CD4-positive, CD25-positive, alpha-beta regulatory T cell (primary cell): ENCODE data around the gene CD14. TPM values are rescaled to one million over a fixed set of nuclear protein-coding genes. Genes with fewer than 3 reads are reported as not detected.

Experiments
- ATAC-seq, 2 donors: fragments of 150-1000 bp; cut with Tn5 transposase; one replicate each; pipeline ENCODE4 v1.10.0; 2021; ENCODE audit warnings: low read depth in 2 of 2, moderate number of reproducible peaks in 2 of 2, moderate library complexity in 1 of 2
- DNase-seq, 3 donors: peaks; one replicate each; pipeline versions ENCODE4 v3.0.0 to v3.0.0-alpha.2; 2012 to 2022; ENCODE audit warnings: mixed read lengths in 1 of 3
- H3K27ac ChIP-seq: one replicate; pipeline ENCODE4 v1.7.0; 2013; ENCODE audit warnings: mild to moderate bottlenecking, low read length; ENCODE audit not compliant: insufficient read depth, poor library complexity, severe bottlenecking
- H3K27me3 ChIP-seq: one replicate; pipeline ENCODE4 v1.7.0; 2013; ENCODE audit warnings: low read length; ENCODE audit not compliant: control insufficient read depth, insufficient read depth
- H3K36me3 ChIP-seq: one replicate; pipeline ENCODE4 v1.7.0; 2013; ENCODE audit warnings: mild to moderate bottlenecking, low read length, moderate library complexity; ENCODE audit not compliant: control insufficient read depth, insufficient read depth
- H3K4me1 ChIP-seq: 2 replicates; pipeline ENCODE4 v1.7.0; 2013; ENCODE audit warnings: mild to moderate bottlenecking, low read length; ENCODE audit not compliant: insufficient read depth, control insufficient read depth, poor library complexity, severe bottlenecking
- H3K4me3 ChIP-seq: one replicate; pipeline ENCODE4 v1.7.0; 2013; ENCODE audit warnings: low read depth, mild to moderate bottlenecking, low read length, moderate library complexity
- H3K9me3 ChIP-seq, 2 experiments: 1 replicate in 1 of 2; 2 replicates in 1 of 2; pipeline ENCODE4 v1.7.0; 2013; ENCODE audit warnings: low read length in 2 of 2, mild to moderate bottlenecking in 1 of 2, moderate library complexity in 1 of 2; ENCODE audit not compliant: control insufficient read depth in 2 of 2
- H3K27ac Mint-ChIP-seq, 3 donors: one replicate each; pipeline ENCODE4 v1.8.0; 2020 to 2022; ENCODE audit warnings: mild to moderate bottlenecking in 3 of 3, mixed read lengths in 3 of 3, moderate library complexity in 2 of 3
- H3K27me3 Mint-ChIP-seq: one replicate; pipeline ENCODE4 v1.8.0; 2022; ENCODE audit warnings: mild to moderate bottlenecking, mixed read lengths
- H3K36me3 Mint-ChIP-seq: one replicate; pipeline ENCODE4 v1.8.0; 2020; ENCODE audit warnings: mixed read lengths
- H3K4me1 Mint-ChIP-seq, 4 donors: one replicate each; pipeline ENCODE4 v1.8.0; 2020 to 2022; ENCODE audit warnings: mixed read lengths in 4 of 4, mild to moderate bottlenecking in 1 of 4
- H3K4me3 Mint-ChIP-seq, 4 donors: one replicate each; pipeline ENCODE4 v1.8.0; 2020 to 2022; ENCODE audit warnings: mild to moderate bottlenecking in 4 of 4, mixed read lengths in 4 of 4, moderate library complexity in 3 of 4
- H3K9me3 Mint-ChIP-seq, 7 donors: one replicate each; pipeline ENCODE4 v1.8.0; 2020 to 2022; ENCODE audit warnings: mixed read lengths in 7 of 7, mild to moderate bottlenecking in 3 of 7, moderate library complexity in 2 of 7
- polyA plus RNA-seq, 4 donors: library from polyadenylated mRNA; unstranded; fragments of 300-500 nt; fragmentation: Illumina TruSeq; gene quantifications; one replicate each; pipeline ENCODE4 v1.2.3, GENCODE V29; 2021
- total RNA-seq: library from RNA; stranded (reverse); gene quantifications from one replicate; pipeline ENCODE4 v1.2.3, GENCODE V29; 2022

CD14 gene
- total RNA-seq (not detected), polyA plus RNA-seq (1 to 10 TPM; 1.3 to 2.6 (median 2.1) TPM)

DNA sequence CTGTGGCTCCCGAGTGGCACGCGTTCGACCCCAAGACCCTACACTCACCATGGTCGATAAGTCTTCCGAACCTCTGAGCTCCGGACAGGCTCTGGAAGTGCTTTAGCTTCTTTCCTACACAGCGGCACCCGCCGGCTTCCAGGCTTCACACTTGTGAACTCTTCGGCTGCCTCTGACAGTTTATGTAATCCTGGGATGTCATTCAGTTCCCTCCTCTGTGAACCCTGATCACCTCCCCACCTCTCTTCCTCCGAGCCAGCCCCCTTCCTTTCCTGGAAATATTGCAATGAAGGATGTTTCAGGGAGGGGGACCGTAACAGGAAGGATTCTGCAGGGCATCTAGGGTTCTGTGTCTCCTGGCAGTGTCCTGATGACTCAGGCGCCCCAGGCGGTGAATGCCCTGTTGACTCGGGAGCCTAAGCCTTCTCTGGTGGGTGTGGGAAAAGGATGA, at the start of gene CD14:
TSS of gene CD14 (minus strand) at position 155 of the 451 bp plus-strand sequence. CDS start at position 51, 104 bp downstream.
- Histone ChIP-seq H3K4me3 (peak within 1 kb of the TSS; percentile 74), H3K4me1 (peaks cover 20% of the 10 kb centered on the region), H3K27me3 (peaks cover 10% of the 10 kb centered on the region), H3K9me3 (no peaks in the 10 kb centered on the region), H3K27ac (no peak within 1 kb of the TSS), H3K36me3 (no peaks in the 10 kb centered on the region)
- peaks cover 0 to 4% (median 0%) of the 10 kb centered on the region in 7 donors for H3K9me3 Mint-ChIP-seq
- H3K4me1 Mint-ChIP-seq = peaks cover 6 to 28% (median 19%) of the 10 kb centered on the region in 4 donors
- H3K27me3 Mint-ChIP-seq = peaks cover 29% of the 10 kb centered on the region
- ATAC-seq (peak; percentile 7 to 9), DNase-seq (no peak)
- peak within 1 kb of the TSS; percentile 64 to 83 (median 75) for H3K27ac Mint-ChIP-seq
- H3K36me3 Mint-ChIP-seq = no peaks in the 10 kb centered on the region
- H3K4me3 Mint-ChIP-seq = peak within 1 kb of the TSS; percentile 82 to 93 (median 90)

DNA sequence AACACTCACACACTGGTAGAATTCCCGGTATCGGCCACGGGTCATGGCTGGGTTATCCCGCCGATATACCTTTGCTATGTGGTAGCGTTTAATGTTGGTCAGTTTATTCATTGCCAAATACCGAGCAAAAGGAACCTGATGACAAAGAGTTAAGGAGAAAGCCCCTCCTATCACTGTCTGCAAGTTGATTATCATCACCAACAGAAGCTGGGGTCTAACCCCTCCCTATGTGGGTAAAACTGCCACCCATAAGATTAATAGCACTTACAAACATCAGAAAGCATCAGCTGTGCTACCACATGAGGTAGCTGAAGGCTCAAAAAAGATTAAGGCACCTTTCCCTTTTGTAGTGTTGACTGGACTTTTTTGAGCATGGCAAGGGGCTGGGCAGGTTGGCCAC, 46.0 kb upstream of the CD14 start:
- Mint-ChIP-seq H3K4me1 (no peaks in the 10 kb centered on the region), H3K36me3 (peaks cover 42% of the 10 kb centered on the region), H3K4me3 (no peak overlapping the region), H3K9me3 (no peaks in the 10 kb centered on the region), H3K27me3 (no peaks in the 10 kb centered on the region), H3K27ac (no peak overlapping the region)
- Histone ChIP-seq H3K36me3 (peaks cover 71% of the 10 kb centered on the region), H3K4me1 (no peaks in the 10 kb centered on the region), H3K27me3 (no peaks in the 10 kb centered on the region), H3K27ac (no peak overlapping the region), H3K4me3 (no peak overlapping the region), H3K9me3 (no peaks in the 10 kb centered on the region)
- DNase-seq = no peak
- no peak for ATAC-seq

DNA sequence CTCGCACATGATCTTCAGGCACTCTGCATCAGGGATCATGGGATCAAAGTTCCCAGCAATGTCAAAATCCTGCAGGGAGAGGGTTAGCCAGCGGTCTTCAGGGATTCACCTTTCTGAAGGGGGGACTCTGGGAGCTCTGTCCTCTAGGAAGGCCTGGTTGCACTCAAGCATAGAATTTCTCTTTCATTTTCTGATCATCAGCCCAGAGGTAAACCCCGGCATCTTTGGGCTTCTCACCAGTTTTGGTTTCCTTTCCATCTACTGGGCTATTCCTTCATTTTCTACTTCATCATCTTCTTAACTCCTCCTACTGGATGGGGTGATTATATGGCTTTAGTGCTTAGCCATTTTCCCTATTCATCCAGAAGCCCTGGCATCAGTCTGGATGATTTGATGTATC, 45.0 kb upstream of the CD14 start:
- H3K4me1 ChIP-seq = no peaks in the 10 kb centered on the region
- peaks cover 73% of the 10 kb centered on the region for H3K36me3 ChIP-seq
- no peaks in the 10 kb centered on the region for H3K9me3 ChIP-seq
- Mint-ChIP-seq H3K4me3 (no peak overlapping the region), H3K9me3 (no peaks in the 10 kb centered on the region), H3K36me3 (peaks cover 38% of the 10 kb centered on the region), H3K27me3 (no peaks in the 10 kb centered on the region), H3K27ac (no peak overlapping the region), H3K4me1 (no peaks in the 10 kb centered on the region)
- ATAC-seq (no peak), DNase-seq (no peak)
- H3K27me3 ChIP-seq = no peaks in the 10 kb centered on the region
- no peak overlapping the region for H3K27ac ChIP-seq
- no peak overlapping the region for H3K4me3 ChIP-seq

DNA sequence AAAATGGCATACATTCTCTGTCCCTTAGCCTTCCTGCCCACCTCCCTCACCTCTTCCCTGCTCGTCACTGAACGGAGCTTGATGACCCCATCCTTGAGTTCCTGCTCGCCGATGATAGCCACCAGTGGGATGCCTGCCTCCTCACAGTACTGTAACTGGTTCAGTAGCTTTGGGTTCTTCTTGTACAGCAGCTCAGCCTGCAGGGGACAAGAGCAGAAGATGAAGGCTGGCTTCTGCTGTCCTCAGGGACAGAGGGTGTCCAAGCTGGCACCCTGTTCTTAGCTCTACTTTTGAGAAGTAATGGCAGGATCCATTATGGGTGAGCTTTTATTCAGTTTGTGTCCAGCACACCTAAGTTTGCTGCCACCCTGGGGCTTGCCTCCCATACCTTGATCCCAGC, 41.7 kb upstream of the CD14 start:
- ATAC-seq (no peak), DNase-seq (no peak)
- Mint-ChIP-seq H3K36me3 (peaks cover 30% of the 10 kb centered on the region), H3K27me3 (no peaks in the 10 kb centered on the region), H3K27ac (peak overlapping the region in 1 of 3 donors; percentile 38), H3K4me1 (no peaks in the 10 kb centered on the region), H3K4me3 (no peak overlapping the region), H3K9me3 (no peaks in the 10 kb centered on the region)
- Histone ChIP-seq H3K36me3 (peaks cover 70% of the 10 kb centered on the region), H3K4me3 (no peak overlapping the region), H3K27ac (no peak overlapping the region), H3K4me1 (no peaks in the 10 kb centered on the region), H3K9me3 (no peaks in the 10 kb centered on the region), H3K27me3 (no peaks in the 10 kb centered on the region)

DNA sequence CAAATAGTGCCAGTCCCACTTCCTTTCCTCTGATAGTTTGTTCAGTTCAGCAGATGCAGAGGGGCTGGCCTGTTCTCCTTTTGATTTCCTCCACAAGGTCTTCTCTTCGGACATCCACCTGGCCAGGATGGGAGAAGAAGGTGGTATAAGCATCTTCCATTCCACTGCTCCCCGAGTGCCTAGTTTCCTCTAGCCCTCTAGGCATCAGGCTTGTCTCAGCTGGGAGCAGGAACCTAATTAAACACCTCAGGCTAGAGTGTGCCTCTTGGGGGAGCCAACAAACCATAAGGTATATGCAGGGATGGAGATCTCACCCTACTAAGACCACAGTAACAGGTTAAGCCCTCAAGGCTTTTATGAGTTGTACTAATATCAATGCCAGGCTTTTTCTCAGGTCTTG, 41.2 kb upstream of the CD14 start:
- no peaks in the 10 kb centered on the region for H3K9me3 Mint-ChIP-seq
- H3K27me3 ChIP-seq = no peaks in the 10 kb centered on the region
- H3K4me3 ChIP-seq = no peak overlapping the region
- no peaks in the 10 kb centered on the region for H3K4me1 ChIP-seq
- no peaks in the 10 kb centered on the region for H3K9me3 ChIP-seq
- no peak for ATAC-seq
- no peak overlapping the region for H3K27ac ChIP-seq
- peak overlapping the region in 1 of 3 donors; percentile 38 for H3K27ac Mint-ChIP-seq
- peak overlapping the region in 1 of 4 donors; percentile 54 for H3K4me3 Mint-ChIP-seq
- H3K36me3 Mint-ChIP-seq = peaks cover 34% of the 10 kb centered on the region
- no peaks in the 10 kb centered on the region for H3K4me1 Mint-ChIP-seq
- no peak for DNase-seq
- peaks cover 70% of the 10 kb centered on the region for H3K36me3 ChIP-seq
- H3K27me3 Mint-ChIP-seq = no peaks in the 10 kb centered on the region

DNA sequence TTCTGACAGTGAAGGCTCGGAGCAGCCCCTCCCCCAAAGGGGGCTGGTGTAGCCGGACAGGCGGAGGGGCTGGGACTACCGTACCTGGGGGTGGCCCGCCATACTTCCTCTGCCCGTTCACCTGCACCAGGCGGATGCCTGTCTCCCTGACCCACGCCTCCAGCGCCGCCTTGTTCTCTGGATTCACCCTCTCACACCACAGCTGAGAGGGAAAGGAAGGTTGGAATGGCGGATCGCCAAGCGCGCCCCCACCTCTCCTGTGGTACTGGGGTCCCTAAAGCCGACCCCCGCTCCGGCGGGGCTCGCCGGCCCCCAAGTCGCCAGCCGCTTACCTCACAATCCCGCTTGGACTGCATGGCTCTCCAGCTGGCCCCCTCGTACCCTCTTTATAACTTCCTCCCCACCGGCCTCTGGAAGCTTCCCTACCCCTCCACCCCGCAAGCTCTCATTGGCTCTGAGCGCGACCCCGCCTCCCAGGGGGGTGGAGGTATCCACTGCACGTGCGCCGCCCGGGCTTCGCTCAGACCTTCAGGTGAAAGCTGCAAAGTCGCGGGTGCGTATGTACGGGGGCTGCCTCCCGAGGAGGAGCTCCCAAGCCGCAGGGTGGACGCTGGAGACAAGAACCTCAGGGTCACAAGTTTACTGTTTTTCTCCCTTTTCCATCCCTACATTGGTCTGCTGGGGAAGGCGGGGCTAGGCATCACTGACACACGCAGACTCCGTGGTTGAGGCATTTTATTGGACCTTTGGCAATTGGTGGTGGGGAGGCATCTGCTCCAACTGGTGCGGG, 40.4 kb upstream of the CD14 start, which contains the start of gene DND1:
TSS of gene DND1 (minus strand) at position 390 of the 790 bp plus-strand sequence. CDS start at position 356, 34 bp downstream.
- Histone ChIP-seq H3K27me3 (no peaks in the 10 kb centered on the region), H3K4me3 (no peak within 1 kb of the TSS), H3K9me3 (no peaks in the 10 kb centered on the region), H3K4me1 (no peaks in the 10 kb centered on the region), H3K36me3 (peaks cover 73% of the 10 kb centered on the region), H3K27ac (no peak within 1 kb of the TSS)
- peak within 1 kb of the TSS in 1 of 4 donors; percentile 54 for H3K4me3 Mint-ChIP-seq
- H3K4me1 Mint-ChIP-seq = peaks cover 0 to 5% (median 0%) of the 10 kb centered on the region in 4 donors
- peaks cover 35% of the 10 kb centered on the region for H3K36me3 Mint-ChIP-seq
- DNase-seq (no peak), ATAC-seq (no peak)
- H3K9me3 Mint-ChIP-seq = no peaks in the 10 kb centered on the region
- peak within 1 kb of the TSS in 1 of 3 donors; percentile 38 for H3K27ac Mint-ChIP-seq
- H3K27me3 Mint-ChIP-seq = no peaks in the 10 kb centered on the region

DNA sequence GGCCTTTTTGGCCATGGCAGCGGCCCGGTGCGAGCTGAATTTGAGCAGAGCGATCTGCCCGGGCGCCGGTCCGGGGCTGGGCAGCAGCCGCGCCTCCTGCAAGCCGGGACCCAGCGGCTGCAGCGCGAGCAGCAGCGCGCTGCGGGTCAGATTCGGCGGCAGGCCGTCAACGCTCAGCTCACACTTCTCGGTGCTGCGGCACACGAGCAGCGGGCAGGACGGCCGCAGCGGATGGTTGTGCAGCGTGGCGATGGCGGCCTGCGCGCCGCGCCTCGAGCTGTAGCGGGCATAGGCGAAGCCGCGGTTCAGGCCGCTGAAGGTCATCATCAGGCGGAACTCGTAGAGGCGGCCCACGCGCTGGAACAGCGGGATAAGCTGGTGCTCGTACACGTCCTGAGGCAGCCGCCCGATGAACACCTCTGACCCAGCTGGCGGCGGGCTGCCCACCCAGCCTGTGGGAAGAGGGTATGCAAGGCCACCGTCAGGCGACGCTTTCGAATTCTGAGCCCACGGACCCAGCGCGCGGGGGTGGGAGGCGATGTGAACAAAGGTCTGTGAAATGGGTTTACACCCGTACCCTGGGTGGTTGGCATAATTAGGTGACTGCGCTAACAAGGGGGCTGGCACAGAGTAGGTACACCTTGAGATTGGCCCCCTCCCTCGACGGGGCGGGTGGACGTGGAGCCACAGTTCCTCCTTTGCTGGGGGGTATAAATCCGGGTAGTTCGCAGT, 39.6 kb upstream of the CD14 start:
- no peaks in the 10 kb centered on the region for H3K9me3 ChIP-seq
- no peak overlapping the region for H3K27ac ChIP-seq
- Mint-ChIP-seq H3K4me3 (no peak overlapping the region), H3K9me3 (no peaks in the 10 kb centered on the region), H3K27ac (no peak overlapping the region), H3K27me3 (no peaks in the 10 kb centered on the region), H3K4me1 (peaks cover 0 to 12% (median 4%) of the 10 kb centered on the region in 4 donors), H3K36me3 (peaks cover 40% of the 10 kb centered on the region)
- no peaks in the 10 kb centered on the region for H3K27me3 ChIP-seq
- no peak overlapping the region for H3K4me3 ChIP-seq
- DNase-seq (no peak), ATAC-seq (peak in 1 of 2 donors; percentile 25)
- H3K36me3 ChIP-seq = peaks cover 72% of the 10 kb centered on the region
- H3K4me1 ChIP-seq = no peaks in the 10 kb centered on the region
